Keratinocyte (primary cell): ENCODE measurements around the gene PLCXD1. TPM values are rescaled to one million over a fixed set of nuclear protein-coding genes. Genes with fewer than 3 reads are reported as not detected.

Experiments
- DNase-seq: peaks from one replicate; pipeline ENCODE4 v3.0.0-alpha.2; 2011; ENCODE audit warnings: low read depth, missing footprints, low spot score
- FAIRE-seq: peaks from 2 replicates; lab custom pipeline; 2011; peaks lifted over from hg19 to GRCh38; lab: Jason Lieb, UNC
- H2AFZ ChIP-seq: 2 replicates; pipeline ENCODE4 v1.6.0; 2012; ENCODE audit warnings: low read length, control low read depth, inconsistent platforms; ENCODE audit not compliant: control insufficient read depth
- H3K27ac ChIP-seq: 2 replicates; pipeline ENCODE4 v1.5.1; 2011; ENCODE audit warnings: low read length; ENCODE audit not compliant: control insufficient read depth, insufficient read depth
- H3K27me3 ChIP-seq: 3 replicates; pipeline ENCODE4 v1.6.0; 2011; ENCODE audit warnings: low read length; ENCODE audit not compliant: control insufficient read depth, insufficient read depth; ENCODE audit errors: extremely low read depth
- H3K36me3 ChIP-seq, 2 experiments: 2 replicates in 1 of 2; 3 replicates in 1 of 2; pipeline ENCODE4 v1.5.1; 2011; ENCODE audit warnings: low read length in 2 of 2, mild to moderate bottlenecking in 1 of 2; ENCODE audit not compliant: control insufficient read depth in 2 of 2, insufficient read depth in 2 of 2; ENCODE audit errors: extremely low read depth in 1 of 2
- H3K4me1 ChIP-seq: 3 replicates; pipeline ENCODE4 v1.5.1; 2011; ENCODE audit warnings: low read length; ENCODE audit not compliant: control insufficient read depth, insufficient read depth; ENCODE audit errors: extremely low read depth
- H3K4me2 ChIP-seq: 3 replicates; pipeline ENCODE4 v1.6.0; 2011; ENCODE audit warnings: low read depth, low read length; ENCODE audit not compliant: control insufficient read depth, insufficient read depth; ENCODE audit errors: extremely low read depth
- H3K4me3 ChIP-seq, 3 experiments: fragments of 200-600 bp in 1 of 3; sonication (generic) in 1 of 3; 2 replicates in 2 of 3; 3 replicates in 1 of 3; pipeline ENCODE4 v1.5.1; 2011 to 2016; ENCODE audit warnings: low read length in 3 of 3, mild to moderate bottlenecking in 3 of 3, control low read depth in 2 of 3, inconsistent platforms in 1 of 3, low read depth in 1 of 3, mixed read lengths in 1 of 3, mixed run types in 1 of 3, moderate library complexity in 1 of 3; ENCODE audit not compliant: control insufficient read depth in 2 of 3, insufficient read depth in 2 of 3; ENCODE audit errors: extremely low read depth in 1 of 3
- H3K79me2 ChIP-seq: 2 replicates; pipeline ENCODE4 v1.6.0; 2012; ENCODE audit warnings: low read length; ENCODE audit not compliant: control insufficient read depth, insufficient read depth
- H3K9ac ChIP-seq: 3 replicates; pipeline ENCODE4 v1.6.0; 2011; ENCODE audit warnings: low read length; ENCODE audit not compliant: control insufficient read depth, insufficient read depth; ENCODE audit errors: extremely low read depth
- H3K9me1 ChIP-seq: 3 replicates; pipeline ENCODE4 v1.6.0; 2011; ENCODE audit warnings: low read length; ENCODE audit not compliant: control insufficient read depth, insufficient read depth; ENCODE audit errors: extremely low read depth
- H3K9me3 ChIP-seq: 2 replicates; pipeline ENCODE4 v1.5.1; 2012; ENCODE audit warnings: low read depth, low read length; ENCODE audit not compliant: control insufficient read depth
- H4K20me1 ChIP-seq: 3 replicates; pipeline ENCODE4 v1.6.0; 2011; ENCODE audit warnings: low read length; ENCODE audit not compliant: control insufficient read depth, insufficient read depth; ENCODE audit errors: extremely low read depth
- EZH2 ChIP-seq: IDR thresholded peaks from one replicate; pipeline ENCODE4 v1.6.1; 2012; ENCODE audit warnings: inconsistent platforms, mild to moderate bottlenecking, low read length, moderate library complexity
- dilution Hi-C: fragments of 300-500 bp; cut with MboI; formaldehyde crosslinking; loops from one replicate; pipeline ENCODE4 v1.7.0; 2020; ENCODE audit warnings: low sequenced_read_pairs; ENCODE audit not compliant: extremely low pct_ligation_motif_present
- polyA plus RNA-seq, 5 experiments: library from polyadenylated mRNA; depleted of rRNA in 3 of 5; stranded (reverse) in 3 of 5; stranded (forward) in 1 of 5; unstranded in 1 of 5; fragments of >200 nt; gene quantifications; 1 replicate in 1 of 5; 2 replicates in 3 of 5; 3 replicates in 1 of 5; pipeline versions ENCODE4 v1.2.1 to v1.2.3, GENCODE V29; 2011 to 2012; ENCODE audit warnings: missing spikeins in 2 of 5, low read depth in 1 of 5, low replicate concordance in 1 of 5
- TF ChIP-seq, protein P1 (sequence below), 3 experiments: IDR thresholded peaks in 1 of 3; conservative IDR thresholded peaks in 1 of 3; optimal IDR thresholded peaks in 1 of 3; 2 replicates in 2 of 3; 3 replicates in 1 of 3; pipeline versions ENCODE3 to v1.5.1; 2011; ENCODE audit warnings: low read length in 3 of 3, mild to moderate bottlenecking in 3 of 3, moderate library complexity in 2 of 3, control low read depth in 1 of 3, inconsistent platforms in 1 of 3; ENCODE audit not compliant: insufficient read depth in 2 of 3; ENCODE audit errors: extremely low read depth in 1 of 3

The PLCXD1 gene
- polyA plus RNA-seq, 1 donor (not counting 4 experiments of a cell fraction or from before 2014, with no cell fraction given) = 6.3 TPM

DNA sequence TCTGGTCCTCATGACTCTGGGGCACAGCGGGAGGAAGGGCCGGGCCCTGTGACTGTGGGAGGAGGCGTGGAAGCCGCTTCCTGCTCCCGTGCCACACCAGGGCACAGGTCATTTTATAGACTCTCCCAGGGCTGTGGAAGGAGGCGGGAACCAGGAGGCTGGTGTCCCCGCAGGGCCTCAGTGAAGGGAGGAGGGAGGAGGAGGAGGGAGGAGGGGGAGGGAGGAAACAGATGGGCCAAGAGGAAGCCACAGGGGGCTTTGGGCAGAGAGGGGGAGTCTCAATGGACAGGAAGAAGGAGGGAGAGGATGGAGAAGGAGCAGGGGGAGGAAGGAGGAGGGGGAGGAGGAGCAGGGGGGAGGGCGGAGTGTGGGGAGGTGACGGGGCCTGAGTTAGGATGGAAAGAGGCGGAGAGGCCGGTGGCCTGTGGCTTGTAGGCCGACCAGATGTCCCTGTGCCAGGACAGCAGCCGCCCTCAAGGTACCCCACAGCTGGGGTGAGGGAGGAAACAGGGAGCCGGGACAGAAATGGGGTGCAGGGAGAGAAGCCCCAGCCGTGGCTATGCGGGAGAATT, 6.2 kb upstream of the PLCXD1 start:
- dilution Hi-C loops = no loop called here
- Histone ChIP-seq H3K4me1 (peaks cover 6% of the 10 kb centered on the region), H3K9me1 (no peaks in the 10 kb centered on the region), H2AFZ (no peak overlapping the region), H3K9ac (no peak overlapping the region), H3K79me2 (no peaks in the 10 kb centered on the region), H3K27me3 (no peaks in the 10 kb centered on the region), H3K27ac (no peak overlapping the region), H3K9me3 (no peaks in the 10 kb centered on the region), H4K20me1 (no peaks in the 10 kb centered on the region), H3K4me3 (no peak overlapping the region), H3K4me2 (no peak overlapping the region), H3K36me3 (no peaks in the 10 kb centered on the region)
- DNase-seq = no peak
- no peak for FAIRE-seq
- no peak for TF ChIP-seq EZH2
- TF ChIP-seq, protein P1, sequence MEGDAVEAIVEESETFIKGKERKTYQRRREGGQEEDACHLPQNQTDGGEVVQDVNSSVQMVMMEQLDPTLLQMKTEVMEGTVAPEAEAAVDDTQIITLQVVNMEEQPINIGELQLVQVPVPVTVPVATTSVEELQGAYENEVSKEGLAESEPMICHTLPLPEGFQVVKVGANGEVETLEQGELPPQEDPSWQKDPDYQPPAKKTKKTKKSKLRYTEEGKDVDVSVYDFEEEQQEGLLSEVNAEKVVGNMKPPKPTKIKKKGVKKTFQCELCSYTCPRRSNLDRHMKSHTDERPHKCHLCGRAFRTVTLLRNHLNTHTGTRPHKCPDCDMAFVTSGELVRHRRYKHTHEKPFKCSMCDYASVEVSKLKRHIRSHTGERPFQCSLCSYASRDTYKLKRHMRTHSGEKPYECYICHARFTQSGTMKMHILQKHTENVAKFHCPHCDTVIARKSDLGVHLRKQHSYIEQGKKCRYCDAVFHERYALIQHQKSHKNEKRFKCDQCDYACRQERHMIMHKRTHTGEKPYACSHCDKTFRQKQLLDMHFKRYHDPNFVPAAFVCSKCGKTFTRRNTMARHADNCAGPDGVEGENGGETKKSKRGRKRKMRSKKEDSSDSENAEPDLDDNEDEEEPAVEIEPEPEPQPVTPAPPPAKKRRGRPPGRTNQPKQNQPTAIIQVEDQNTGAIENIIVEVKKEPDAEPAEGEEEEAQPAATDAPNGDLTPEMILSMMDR (optimal IDR thresholded peaks at IDR 0.05 in 1 of 3, IDR thresholded peaks at IDR 0.05 in 1 of 3, conservative IDR thresholded peaks at IDR 0.05 in 1 of 3; ENCODE audit: extremely low read depth in 1 of 3, insufficient read depth in 2 of 3, low read length in 3 of 3) = no peak

DNA sequence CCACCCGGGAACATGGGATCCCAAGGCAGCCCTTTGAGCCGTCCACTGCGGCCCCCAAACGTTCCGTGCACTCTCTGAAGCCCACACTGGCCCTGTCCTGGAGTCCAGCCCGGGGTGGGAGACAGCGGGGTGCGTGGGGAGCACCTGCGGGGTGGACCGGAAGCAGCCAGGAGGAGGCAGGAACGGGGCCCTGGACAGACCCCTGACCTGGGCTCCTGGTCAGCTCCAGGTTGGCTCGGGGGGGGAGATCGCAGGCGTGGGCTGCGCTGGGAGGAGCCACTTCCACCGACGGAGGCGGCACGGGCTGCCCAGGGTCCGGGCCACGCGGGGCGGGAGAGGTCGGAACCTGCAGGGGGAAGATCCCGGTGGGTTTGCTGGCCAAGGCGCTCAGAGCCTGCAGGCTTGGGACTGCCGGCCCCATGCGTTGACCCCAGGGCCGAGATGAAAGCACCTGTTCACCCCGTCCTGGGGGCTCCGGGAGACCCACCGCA, 5.7 kb upstream of the PLCXD1 start:
- DNase-seq (no peak), FAIRE-seq (no peak)
- Histone ChIP-seq H3K27ac (no peak overlapping the region), H3K4me1 (peaks cover 6% of the 10 kb centered on the region), H3K36me3 (no peaks in the 10 kb centered on the region), H3K27me3 (no peaks in the 10 kb centered on the region), H3K9ac (no peak overlapping the region), H4K20me1 (no peaks in the 10 kb centered on the region), H3K4me3 (no peak overlapping the region), H3K9me3 (no peaks in the 10 kb centered on the region), H2AFZ (no peak overlapping the region), H3K79me2 (no peaks in the 10 kb centered on the region), H3K9me1 (no peaks in the 10 kb centered on the region), H3K4me2 (peak overlapping the region; percentile 91)
- TF ChIP-seq, protein P1 (optimal IDR thresholded peaks at IDR 0.05 in 1 of 3, IDR thresholded peaks at IDR 0.05 in 1 of 3, conservative IDR thresholded peaks at IDR 0.05 in 1 of 3; ENCODE audit: extremely low read depth in 1 of 3, insufficient read depth in 2 of 3, low read length in 3 of 3) = no peak
- no peak for TF ChIP-seq EZH2
- dilution Hi-C loops = no loop called here
